ENCODE measurements around the gene GALNT7.

Gene GALNT7

DNA sequence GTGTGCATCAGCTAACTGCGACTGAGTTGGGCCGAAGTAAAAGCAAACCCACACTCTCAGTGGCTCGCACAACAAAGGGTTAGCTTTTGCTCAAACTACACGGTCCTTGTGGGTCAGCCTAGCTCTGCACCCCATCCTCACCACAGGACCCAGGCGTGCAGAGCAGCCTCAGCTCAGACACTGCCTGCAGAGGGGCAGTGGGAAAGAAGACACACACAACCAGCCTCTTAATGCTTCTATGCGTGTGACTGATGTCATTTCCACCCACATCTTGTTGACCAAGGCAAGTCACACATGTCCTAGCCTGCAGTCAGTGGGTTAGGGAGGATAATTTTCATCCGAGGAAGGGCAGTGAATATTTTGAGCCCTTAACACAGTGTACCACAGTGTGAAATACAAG is 125.1 kb downstream of the GALNT7 start:
- DNase-seq (ENCODE audit: low read depth in 2 of 2), result no peak

DNA sequence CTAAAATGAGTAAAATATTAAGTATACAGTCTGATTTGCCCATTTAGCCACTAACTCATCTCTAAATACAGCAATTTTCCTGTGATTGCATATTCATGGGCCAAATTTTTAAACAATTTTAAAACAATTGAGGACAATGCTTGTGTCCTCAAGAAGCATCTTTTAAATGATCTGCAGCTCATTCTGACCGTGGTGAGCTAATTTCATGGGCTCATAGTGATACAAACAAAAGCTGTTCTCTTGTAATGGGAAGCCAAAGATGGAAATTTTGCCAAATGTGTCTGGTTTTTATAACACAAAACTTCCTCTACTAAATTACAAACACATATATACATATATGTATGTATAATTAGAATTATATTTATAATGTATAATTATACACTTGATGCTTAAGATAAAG is 125.8 kb downstream of the GALNT7 start:
- no peak for DNase-seq (ENCODE audit: low read depth in 2 of 2)

GRCh38 chr4:173301518-173302201 is 133.0 kb downstream of the GALNT7 start:
- DNase-seq (ENCODE audit: low read depth in 2 of 2), result peak; percentile 57 to 64

DNA sequence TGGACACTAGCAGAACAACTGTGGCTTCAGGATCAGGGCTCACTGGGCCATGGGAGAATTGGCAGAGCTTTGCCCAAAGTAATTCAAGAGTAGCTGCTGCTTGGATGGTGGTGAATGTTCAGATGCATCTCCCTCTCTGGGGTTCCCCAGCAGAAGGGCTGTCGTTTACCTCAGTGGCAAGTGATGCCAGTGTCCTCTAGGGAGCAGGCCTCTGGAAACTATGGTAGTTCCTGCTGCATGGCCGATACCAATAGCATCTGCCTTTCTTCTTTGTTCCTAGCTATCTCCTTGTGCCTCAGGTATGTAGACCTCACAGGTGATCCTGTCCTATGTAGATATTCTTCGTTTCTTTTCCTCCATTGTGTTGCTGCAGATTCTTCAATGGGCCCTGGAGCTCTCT is 139.2 kb downstream of the GALNT7 start:
- DNase-seq (ENCODE audit: low read depth in 2 of 2), result no peak

GRCh38 chr4:173311368-173311767 is 142.8 kb downstream of the GALNT7 start:
- no peak for DNase-seq (ENCODE audit: low read depth in 2 of 2)

GRCh38 chr4:173314715-173315114 is 146.1 kb downstream of the GALNT7 start:
- DNase-seq (ENCODE audit: low read depth in 2 of 2), result no peak

DNA sequence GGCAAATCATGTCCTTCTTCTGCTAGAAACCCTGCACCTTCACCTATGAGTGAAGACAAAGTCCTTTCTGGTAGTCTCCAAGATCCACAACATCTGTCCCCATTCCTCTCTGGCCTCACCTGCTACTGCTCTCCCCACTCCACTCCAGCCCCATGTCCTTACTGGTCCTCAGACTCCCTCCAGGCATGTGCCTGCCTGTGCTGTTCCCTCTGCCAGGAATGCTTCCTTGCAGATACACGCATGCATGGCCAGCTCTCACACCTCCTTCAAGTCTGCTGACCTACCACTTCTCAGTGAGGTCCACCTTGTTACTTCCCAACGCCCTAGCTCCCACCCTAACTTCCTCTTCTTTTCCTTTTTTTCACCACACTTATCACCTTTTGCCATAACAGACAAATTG is 147.4 kb downstream of the GALNT7 start:
- DNase-seq (ENCODE audit: low read depth in 2 of 2), result no peak

DNA sequence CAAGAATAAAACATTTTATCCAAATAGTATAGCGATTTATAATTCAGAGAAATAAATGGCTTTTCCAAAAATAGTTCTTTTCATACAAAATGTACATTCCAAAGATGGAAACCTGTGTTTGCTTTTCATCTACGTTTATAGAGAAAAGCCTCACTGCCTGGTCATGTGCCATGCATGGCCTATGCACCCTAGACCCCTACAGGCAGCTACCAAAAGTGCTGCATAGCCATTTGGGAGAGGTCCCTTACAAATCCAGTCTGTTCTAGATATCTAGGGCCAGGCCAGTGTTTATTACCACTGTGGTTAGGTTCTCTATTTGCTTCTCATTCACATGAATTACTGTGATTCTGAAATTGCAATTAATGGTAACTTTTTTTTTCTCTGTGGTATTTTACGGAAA is 148.4 kb downstream of the GALNT7 start:
- no peak for DNase-seq (ENCODE audit: low read depth in 2 of 2)

DNA sequence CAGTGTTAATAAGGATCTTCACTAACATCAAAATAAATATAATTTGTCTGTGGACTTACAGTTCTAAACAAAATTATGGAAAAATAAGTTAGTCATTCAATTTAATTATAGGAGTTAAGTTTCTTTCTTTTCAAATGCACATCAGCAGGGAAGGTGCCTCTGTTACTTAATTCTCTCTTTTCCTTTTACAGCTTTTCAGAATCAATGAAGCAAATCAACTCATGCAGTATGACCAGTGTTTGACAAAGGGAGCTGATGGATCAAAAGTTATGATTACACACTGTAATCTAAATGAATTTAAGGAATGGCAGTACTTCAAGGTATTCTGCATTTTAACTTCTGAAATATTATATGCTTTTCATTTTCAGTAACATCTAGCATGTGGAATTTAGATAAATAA is 149.6 kb downstream of the GALNT7 start:
- DNase-seq (ENCODE audit: low read depth in 2 of 2), result no peak

DNA sequence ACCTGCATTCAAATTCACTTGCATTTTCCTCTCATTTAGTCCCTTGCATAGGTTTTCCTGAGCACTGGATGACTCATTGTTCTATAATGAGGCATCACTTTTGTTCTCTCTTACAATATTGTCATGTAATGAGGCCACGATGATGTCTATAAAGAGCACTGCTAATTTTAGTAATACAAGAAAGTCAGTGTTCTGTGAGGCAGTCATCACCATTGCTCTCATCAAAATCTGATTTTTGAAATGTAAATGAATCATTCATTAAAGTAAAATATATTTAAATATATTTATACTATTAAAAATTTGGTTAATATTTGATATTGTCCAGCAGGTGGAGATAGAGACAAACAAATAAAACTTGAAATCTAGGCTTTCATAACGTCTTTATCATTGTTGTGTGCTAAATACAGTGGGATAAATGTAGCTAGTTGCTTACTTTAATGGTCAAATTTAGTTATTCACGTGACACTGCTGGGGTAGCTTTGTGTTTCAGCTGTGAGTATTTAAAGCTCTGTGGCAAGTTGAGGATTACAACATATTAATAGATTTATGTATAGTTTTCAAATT is 150.1 kb downstream of the GALNT7 start:
- peak in 1 of 2 experiments; percentile 15 for DNase-seq (ENCODE audit: low read depth in 2 of 2)

DNA sequence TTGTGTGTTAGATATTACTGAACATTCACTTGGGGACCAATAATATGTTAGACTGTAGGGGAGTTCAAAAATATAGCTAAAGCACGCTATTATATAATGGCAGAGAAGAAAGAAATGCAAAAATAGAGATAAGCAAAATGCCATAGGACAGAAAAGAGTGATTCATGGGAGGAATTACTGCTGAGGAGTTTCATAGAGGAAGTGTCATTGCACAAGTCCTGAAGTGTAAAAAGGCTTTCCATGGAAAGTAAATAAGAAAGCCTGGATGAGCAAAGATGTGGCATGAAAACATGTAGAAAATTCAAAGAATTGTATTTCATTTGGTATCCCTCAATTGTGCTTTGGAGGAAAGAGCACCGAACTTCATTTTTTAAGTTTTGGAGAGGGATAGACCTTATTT is 151.1 kb downstream of the GALNT7 start:
- DNase-seq (ENCODE audit: low read depth in 2 of 2), result no peak

- no peak for DNase-seq (ENCODE audit: low read depth in 2 of 2)
These were observed 156.6 kb downstream of the GALNT7 start for GRCh38 chr4:173325007-173325736.

DNA sequence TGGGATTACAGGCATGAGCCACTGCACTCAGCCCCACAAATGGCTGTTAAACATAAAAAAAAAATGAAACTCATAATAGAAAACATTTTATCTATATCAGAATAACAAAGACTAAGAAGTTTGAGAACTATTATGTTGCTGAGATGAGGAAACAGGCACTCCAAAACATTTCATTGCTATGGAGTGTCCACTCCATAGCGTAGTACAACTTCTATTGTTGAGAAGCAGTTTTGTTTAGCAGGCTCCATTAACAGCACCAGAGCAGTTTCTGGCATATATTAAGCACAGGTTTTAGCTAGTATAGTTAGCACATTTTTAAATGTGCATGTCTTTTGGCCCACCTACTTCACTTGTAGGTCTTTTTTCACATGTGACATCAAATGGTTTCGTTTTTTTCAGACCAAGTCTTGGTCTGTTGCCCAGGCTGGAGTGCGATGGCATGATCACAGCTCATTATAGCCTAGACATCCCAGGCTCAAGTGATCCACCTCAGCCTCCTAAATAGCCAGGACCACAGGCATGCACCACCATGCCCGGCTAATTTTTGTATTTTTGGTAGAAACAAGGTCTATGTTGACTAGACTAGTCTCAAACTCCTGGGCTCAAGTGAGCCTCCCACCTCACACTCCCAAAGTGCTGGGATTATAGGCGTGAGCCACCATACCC is 159.8 kb downstream of the GALNT7 start:
- no peak for DNase-seq (ENCODE audit: low read depth in 2 of 2)

DNA sequence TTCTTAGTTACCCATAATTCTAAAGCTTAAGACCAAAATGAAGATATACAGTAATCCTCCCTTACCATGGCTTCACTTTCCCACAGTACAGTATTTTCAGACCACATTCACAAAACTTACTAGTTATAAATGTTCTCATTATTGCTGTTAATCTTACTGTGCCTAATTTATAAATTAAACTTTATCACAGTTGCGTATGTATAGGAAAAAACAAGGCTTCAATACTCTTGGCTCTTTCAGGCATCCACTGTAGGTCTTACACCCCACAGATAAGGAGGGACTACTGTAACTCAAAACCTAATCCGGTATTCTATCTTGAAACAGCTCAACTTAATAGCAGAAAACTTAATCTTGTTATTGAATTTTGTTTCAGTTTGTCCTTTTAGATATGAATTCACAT is 162.0 kb downstream of the GALNT7 start:
- DNase-seq (ENCODE audit: low read depth in 2 of 2), result no peak

DNA sequence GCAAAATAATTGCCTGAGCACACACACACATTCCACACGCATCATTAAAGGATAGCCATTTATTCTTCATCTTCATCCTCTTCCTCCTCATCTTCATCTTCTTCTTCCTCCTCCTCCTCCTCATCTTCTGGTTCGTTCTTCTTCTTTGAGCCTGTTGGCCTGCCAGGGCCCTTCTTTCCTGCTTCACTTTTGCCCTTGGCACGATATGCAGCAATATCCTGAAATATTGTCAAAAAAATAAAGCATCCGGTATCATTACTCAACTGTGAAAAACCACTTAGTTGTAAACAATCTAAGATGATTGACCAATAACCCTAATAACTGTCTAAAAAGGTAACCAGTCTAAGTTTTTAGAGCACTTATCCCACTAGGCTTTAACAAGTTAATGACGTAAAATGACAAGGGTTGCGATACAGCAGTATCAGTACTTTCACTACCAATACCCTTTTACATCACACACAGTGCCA is 163.4 kb downstream of the GALNT7 start:
- no peak for DNase-seq (ENCODE audit: low read depth in 2 of 2)

GRCh38 chr4:173332963-173333657 is 164.5 kb downstream of the GALNT7 start:
- DNase-seq (ENCODE audit: low read depth in 2 of 2), result no peak

GRCh38 chr4:173333658-173334084 is 165.1 kb downstream of the GALNT7 start:
- no peak for DNase-seq (ENCODE audit: low read depth in 2 of 2)

DNA sequence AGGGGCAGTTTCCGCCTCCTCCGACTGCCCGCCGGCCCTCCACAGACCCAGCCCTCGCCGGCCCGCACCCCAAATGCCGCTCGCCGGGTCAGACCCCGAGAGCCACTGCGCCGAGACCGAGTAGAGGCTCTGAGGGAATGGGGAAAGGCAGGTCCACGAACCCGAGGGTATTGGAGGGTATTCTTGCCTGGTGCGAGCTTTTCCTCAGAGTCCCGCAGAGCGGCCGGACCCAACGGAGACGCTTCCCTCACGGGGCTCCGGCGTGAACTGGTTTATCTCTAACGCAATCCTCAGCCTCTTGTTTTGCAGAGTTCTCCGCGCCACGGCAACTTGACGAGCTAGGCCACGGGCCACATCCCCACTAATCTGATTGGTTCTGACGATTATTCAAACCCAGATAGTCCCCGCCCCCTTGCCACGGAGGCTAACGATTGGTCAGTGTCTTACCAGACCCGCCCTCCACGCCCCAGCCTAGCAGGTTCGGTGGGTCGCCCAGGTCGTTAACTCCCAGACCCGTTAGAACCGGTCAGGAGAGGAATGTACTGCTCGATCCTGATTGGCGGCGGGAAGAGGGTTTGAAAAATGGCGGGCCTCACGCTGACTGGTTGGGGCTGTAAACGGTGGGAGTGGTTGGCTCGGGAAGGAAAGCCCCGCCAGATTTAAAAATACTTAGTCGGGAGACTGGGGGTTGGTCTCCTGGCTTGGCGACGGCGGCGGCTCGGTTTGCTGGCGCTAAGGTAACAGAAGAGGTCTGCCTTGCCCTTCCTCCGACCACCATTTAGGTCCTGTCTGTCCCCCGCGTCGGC is 165.7 kb downstream of the GALNT7 start, which contains the start of gene HMGB2:
Gene HMGB2, minus strand, starts transcription at position 274 of the 806 bp plus-strand sequence. CDS start 709 bp downstream, outside the sequence.
- DNase-seq (ENCODE audit: low read depth in 2 of 2), result peak; percentile 99

- peak; percentile 37 to 49 for DNase-seq (ENCODE audit: low read depth in 2 of 2)
These were observed 166.5 kb downstream of the GALNT7 start for GRCh38 chr4:173334891-173335752.

GRCh38 chr4:173337463-173337862 is 168.9 kb downstream of the GALNT7 start:
- DNase-seq (ENCODE audit: low read depth in 2 of 2), result no peak

Measured in fibroblast of skin of left biceps (primary cell).